Renal cortex interstitium (tissue), 11 donors: ENCODE measurements around the gene TNIP1. TPM values are rescaled to one million over a fixed set of nuclear protein-coding genes. Genes with fewer than 3 reads are reported as not detected.

Experiments used
- DNase-seq, 11 donors: peaks; one replicate each; pipeline ENCODE4 v3.0.0-alpha.2; 2013; ENCODE audit warnings: low read depth in 9 of 11, low spot score in 4 of 11; ENCODE audit errors: extremely low read depth in 1 of 11
- polyA plus RNA-seq, 3 donors: library from polyadenylated mRNA; unstranded; fragments of 120-200 nt; gene quantifications; one replicate each; pipeline ENCODE4 v1.2.1, GENCODE V29; 2013; ENCODE audit not compliant: insufficient read length in 3 of 3

Gene TNIP1
- polyA plus RNA-seq, 3 donors: 63.0 to 88.2 (median 78.3) TPM

DNA sequence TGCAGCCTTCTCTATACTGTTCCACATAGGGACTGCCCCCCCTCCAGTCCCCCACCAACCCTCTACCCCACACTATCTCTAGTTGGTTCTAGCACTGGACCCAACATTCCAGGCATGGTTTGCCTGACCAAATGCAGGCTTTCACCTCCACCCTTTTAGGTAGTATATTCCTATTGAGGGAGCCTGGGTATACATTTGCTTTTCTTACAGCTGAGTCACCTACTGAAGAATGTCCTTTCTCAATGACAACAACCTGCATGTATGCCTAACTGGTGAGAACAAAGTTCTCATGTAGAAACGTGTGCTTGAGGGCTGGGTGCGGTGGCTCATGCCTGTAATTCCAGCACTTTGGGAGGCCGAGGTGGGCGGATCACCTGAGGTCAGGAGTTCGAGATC is 8.2 kb downstream of the TNIP1 start:
- no peak for DNase-seq

DNA sequence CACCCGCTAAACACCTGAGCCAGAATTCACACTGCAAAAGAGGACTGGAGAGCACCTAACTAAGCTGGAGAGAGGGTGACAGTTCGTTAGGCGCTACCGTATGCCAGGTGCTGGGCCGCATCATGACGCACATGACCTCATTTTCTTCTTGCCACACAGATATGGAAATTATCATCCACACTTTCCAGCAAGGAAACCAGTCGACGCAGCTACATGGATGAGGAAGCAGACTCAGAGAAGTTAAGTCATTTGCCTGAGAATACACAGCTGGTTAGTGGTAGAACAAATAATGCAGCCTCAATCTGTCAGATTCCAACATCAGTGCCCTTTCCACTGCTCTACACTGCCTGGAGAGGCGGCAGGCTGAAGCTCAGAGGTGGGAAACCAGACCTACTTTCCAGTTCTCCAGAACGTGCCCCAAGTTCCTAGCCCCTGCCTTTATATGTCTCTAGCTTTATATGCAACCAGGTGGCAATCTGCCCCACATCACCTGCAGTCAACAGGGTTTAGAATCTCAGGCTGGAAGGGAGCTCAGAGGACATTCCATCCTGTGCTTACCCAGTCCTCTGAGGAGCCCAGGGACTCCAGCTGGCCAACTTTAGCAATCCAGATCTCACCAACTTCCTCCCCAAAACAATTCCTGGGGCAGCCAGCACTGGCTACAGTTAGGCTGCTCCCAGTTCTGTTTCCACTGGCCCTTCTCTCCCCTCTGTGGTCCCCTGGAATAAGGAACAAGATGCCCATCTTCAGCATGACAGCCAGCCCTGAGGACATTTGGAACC is 8.8 kb downstream of the TNIP1 start:
- DNase-seq: no peak

DNA sequence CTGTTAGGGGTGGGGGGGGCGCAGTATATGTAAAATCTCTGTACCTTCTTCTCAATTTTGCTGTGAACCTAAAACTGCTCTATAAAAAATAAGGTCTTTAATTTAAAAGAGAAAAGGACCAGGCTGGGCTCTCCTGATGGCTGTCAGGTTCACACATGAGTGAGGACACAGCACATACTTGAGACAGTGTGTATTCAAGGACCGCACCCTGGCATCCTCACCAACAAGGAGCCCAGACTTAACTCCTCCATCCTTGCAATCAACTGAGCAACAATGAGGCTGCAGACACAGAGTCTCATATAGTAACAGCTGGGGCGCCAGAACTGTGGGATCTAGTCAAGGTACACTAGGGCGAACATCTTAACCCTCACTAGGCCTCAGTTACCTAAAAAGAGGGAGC is 9.8 kb downstream of the TNIP1 start:
- no peak for DNase-seq

DNA sequence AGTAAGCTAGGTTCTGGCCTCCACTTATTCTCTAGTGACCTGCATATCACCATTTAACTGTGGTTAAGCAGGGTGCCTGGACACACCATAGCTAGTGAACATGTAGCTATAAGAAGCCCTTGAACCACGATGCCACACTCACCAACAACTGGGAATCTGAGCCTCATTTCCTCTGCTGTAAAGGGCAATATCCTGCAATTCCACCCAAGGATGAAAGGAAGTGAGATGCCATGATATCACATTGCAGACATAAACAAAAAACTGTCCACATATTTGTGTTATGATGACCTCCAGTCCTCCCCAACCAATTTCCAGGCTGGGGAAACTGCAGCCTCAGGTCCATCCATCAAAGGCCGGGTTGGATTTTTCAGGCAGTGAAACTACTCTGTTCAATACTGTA is 10.4 kb downstream of the TNIP1 start:
- DNase-seq: no peak

DNA sequence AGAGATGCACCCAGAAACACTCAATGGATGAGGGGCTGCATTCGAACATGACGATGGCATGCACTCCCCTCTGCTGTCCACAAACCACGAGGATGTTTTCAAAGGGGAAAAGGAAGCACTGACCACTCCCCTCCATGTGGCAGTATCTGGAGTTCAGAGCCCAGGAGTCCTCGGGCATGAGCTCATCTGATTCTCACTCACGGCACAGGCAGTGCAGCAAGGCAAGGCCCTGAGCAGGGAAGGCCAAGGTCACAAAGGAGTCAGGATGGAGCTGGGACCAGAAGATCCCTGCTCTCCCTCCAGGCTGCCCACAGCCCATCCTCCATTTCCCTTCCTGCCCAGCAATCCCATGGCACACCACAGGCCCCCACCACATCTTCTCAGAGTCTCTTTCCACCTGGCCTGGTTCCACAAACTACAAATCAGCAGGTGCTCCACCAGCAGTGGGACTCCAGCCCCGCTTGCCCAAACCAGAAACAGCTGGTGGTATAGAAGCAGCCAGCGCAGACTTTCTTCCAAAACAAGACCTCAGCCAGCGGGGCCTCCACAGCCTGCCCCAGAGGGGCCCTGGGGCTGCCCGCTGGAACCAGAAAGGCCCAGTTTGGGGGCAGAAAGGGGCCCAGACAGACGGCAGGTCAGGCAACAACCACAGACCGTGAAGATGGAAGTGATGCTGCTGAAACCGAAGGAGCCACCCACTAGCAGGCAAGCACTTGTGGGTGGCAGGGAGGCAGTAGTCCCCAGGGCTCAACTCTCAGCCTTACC is 12.2 kb downstream of the TNIP1 start:
- DNase-seq: no peak

DNA sequence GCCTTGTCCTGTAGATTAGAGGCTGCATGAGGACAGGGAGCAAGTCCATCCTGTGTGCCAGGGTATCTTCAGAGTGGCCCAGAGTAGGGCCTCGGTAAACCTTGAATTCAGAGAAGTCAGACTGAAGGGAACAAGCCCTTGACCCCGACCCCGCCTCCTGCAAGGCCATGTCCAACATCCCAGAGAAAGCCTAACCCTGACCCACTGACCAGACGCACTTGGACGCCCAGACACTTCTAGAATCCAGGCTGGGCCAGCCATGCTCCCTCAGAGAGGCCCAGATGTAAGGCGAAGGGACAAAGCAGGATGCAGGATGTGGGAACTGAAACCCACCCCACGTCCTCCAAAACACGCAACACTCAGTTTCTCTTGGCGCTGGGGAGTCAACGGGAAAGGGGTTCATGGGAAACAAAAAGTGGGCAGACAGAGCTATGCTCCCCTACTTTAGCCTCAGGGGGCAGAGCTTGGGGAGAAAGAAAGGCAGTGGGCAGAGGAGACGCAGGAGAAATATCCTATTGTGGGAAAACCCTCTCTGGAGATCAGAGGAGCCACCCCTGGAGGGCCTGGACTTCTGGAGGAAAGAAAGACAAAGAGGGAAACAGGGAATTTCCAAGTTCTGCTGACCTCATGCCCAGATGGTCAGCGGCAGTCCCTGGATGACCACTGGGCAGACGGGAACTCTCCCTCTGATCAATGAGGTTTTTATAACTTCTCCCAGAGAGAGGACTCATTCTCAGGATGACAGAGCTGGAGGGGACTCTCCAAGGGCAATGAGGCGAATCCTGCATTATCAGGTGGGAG is 13.0 kb downstream of the TNIP1 start:
- DNase-seq: no peak

DNA sequence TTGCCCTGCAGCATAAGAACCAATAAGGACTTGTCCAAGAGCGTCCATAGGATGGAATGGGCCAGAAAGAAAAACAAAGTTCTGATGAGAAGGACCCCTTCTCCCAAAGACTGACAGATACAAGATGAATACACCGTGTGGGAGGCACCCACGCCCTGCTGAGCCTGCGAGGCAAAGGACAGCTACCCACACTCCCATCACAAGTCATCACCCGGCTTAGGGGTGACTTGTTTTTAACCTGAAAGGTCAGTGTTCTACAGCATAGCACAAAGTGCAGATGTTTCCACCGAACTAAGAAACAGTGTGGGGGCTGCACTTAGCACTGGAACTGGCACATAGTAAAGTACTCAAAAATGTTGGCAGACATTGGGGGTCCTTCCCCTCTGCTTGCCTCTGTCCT is 13.9 kb downstream of the TNIP1 start:
- DNase-seq: no peak

DNA sequence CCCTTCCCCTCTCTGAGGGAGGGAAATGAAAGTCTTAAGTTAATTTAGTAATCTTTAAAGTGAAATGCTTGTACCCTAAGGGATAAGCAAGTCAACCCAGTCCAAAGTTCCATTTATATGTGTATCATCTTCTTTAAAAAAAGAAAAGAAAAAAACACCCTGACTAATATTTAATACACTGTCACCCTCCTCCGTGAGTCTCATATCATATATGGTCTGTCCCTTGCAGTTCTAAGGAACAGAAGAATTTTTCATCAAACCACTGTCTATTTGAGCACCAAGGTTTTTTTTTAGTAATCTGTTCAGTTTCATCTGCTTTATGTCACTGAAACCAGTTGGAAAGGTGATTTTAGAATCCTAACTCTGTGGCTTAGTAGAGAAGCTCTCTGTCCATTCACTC is 15.2 kb downstream of the TNIP1 start:
- DNase-seq: no peak

DNA sequence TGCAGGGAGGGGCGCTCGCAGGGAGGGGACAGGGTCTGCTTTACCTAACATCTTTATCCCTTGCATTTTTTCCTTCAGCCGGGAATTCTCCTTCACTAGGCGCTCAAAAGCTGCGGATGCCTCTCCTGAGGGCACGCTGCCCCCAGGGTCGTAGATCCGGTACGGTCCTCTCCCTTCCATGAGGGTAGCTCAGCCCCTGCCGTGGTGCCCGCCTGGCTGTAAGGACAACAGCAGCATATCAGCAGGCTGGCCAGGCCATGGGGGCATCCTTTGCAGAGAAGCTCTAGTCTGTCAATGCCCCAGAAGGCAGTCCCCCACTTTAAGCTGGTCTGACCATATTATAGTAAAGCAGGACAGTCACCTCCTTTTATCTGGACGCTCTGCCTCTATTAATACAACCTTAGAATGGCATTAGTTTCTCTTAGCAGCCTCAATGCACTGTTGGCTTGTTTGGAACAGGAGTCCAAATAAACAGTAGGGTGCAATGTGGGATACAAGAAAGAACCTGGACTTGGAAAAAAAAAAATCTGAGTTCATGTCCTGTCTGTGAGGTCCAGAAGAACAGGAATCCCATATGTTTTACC is 15.8 kb downstream of the TNIP1 start:
- no peak for DNase-seq

DNA sequence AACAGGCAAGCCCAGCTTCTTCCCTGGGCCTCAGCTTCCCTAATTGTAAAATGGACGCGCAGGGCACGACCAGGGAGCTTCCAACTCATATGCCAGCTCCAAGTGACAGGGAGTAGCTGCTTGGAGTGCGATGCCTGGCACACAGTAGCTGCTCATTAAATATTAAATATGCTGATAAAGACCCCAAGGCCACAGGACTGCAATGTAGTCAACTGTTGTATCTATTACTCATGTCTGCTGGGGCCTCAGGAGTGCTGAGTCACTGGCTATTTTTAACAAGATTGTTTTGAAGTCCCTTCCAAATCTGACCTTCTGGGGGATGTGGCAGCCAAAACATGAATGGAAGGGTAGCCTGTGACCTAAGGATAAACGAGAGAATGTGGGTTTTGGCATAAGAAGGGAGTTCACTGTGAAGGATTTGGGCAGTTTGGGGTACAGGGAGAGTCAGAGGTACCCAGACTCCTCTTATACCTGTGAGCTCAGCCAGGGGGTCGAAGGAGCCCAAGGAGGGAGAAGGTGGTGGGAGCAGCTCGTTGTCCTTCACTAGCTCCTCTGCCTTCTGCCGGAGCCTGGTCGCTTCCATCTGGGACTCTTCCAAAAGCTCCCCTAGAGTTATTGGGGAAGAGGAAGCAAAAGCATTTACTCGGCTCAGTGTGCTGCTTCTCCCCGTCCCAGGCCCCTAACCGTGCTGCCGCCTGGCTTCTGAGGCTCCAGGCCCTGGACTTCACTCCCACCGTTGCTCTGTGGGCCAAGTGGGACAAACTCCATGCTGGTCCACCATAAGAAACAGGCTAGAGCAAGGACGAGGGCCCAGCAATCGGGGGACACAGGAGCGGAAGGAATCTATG is 17.5 kb downstream of the TNIP1 start:
- DNase-seq: no peak

DNA sequence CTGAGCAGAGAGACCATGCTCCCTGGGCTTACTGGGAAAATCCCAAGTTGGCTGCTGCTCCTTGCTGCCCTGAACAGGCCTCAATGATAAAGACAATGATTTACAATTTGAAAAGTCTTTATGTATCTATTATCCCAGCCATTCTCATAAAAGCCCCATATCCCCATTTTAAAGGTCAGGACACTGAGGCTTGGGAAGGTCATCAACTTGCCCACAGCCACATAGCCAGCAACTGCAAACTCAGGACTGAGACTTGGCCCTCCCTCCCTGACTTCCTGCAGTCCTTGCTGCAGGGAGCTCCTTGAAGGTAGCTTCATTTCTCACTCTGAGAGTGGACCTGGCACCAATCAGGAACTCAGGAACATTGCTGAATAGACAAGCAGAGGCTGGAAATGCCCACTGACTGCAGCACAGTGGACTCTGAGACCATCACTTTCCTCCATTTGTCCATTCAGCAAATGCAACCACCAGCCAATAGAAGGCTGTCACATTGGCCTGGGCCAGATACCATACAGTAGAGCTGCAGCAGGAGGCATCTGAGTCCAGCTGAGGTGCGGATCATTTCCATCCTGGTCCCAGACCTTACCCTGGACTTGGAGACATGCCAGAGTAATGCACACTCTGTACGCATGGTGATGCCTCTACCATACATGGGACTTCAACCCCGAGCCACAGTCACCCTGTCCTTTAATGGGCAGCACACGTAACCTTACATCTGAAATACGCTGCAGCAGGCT is 18.3 kb downstream of the TNIP1 start:
- DNase-seq: no peak

DNA sequence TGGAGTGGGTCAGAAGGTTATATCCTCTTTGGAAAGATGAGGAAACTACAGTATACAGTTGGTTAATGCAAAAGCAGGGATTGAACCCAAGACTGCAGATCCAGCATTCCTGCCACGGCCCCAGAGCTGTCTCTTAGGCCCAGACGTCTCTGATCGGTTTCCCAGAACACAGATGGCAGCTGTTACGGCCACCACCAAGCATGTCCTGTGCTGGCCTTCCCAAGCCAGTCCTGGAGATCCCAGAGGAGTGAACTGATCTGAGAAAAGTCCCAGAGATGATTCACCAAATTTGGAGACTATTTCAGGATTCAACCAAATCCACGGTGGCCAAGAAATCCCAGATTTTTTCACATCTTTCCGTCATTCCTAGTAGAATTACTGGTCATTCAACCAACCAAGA is 20.1 kb downstream of the TNIP1 start:
- no peak for DNase-seq

DNA sequence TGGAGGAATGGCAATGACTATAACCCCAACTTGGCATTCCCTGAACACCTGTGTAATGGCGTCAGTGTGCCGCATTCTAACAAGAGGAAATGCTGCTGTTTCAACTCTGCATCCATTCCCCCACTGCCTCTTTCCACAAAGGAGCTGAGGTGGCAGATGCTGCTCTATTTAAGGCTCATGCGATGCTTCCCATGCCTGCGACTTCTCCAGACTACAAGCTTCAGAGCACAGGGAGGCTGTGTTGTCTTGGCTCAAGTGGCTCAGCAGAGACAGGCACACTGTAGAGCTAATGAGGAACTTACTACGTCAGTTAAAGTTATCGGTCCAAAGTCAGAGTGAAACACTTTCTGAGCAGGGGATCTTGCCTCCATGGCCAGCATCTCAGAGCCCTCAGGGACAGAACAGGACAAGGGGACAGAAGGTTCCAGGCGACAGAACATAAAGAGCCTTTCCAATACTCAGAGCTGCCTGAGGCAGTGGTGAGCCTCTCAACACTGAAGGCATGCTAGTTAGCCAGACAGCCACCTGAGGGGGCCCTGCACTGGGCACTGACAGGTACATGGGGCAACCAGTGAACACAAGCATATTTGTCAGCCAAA is 21.8 kb downstream of the TNIP1 start:
- DNase-seq: no peak

DNA sequence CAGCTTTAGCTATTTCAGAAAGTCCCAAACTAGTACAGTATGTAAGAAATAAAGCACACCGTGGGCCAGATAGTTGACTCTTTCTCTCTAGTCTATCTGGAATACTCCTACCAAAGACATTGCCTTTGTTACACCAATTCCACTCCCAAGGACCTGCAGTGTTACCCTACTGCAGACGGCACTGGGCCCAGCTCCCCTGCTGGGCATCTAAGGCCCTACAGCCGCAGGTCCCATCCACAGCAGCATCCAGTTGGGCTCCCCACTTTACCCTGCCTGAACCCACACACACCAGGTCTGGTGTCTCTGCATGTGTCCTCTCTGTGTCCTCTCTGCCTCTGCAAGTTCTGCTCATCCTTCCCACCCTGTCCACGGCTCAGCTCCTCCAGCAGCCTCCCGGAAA is 22.5 kb downstream of the TNIP1 start:
- no peak for DNase-seq

DNA sequence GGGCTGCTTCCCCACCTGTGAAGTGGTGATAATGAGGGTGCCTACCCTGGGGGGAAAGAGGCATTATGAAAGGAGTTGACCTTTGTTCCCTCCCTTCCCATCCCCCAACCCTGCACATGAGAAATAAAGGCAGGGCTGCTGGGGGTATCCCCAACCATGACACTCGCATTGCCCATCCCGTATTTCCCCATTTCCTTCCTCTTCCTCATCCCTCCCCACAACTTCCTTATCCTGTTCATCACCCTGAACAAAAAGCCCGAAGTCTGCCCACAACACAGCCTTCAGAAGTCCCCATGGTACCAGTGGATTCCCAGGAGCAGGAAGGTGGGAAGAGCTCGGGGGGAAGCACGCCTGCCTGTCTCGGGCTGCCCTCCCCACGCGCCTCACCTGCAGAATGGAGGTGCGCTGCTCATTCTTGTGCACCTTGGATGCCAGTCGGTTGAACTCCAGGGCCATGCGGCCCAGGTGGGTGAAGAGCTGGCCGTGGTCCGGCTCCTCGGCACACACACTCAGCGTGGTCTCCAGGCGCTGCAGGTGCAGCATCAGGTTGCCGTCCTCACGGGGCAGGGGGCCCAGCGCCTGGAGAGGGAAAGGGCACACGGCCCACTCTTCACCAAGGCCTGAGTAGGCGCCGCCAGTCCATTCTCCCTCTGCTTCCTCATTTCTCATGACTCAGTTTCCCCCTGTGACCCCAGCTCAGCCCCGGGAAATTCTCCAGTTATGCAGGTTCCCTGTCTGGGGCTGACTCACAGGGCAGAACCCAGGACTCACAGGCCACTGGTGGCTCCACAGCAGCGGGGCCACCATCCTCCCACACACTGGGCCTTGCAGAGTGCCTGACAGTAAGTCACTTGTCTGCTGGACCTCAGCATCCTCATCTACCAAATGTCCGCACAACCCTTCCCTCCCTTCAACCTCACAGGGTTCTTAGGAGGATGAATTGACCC is 24.2 kb downstream of the TNIP1 start:
- no peak for DNase-seq

DNA sequence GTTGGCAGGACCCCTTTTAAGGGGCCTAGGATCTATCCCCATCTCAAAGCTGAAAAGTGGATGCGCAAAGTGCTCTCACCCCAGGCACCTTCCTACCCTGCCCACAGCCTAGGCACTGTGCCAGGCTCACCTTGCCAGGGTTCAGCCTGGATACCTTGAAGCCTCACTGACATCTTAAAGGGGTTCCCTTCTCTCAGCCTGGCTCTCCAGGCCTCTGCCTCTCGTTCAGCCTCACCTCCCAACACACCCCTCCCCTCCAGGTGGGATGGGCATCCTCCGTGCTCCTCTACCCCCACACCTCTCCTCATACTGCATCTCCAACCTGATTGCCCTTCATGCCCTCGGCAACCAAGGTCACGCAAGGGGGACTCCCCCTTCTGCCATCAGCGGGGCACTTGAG is 25.5 kb downstream of the TNIP1 start:
- no peak for DNase-seq

DNA sequence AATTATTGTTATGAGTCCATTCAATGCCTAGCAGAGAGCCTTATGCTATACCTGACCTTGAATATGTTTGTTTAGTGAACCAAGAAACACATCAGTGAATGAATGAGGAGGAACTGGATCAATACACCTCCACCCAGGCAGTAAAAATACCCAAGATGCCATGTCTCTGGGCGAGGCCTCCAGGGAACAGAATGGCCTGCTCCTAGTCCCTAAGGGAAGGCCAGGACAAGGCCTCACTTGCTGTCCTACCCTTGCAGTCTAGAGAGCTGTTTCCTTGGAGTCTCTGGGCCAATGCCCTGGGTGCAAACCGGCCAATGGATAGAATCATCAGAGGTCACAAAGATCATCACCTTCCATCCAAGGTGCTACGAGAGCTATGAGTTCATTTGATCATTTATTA is 26.1 kb downstream of the TNIP1 start:
- DNase-seq: no peak
